Vagina (tissue), 2 donors: ENCODE measurements around the gene OPALIN.

Experiments
- POLR2A ChIP-seq, 2 donors: fragments of 450-650 bp; IDR thresholded peaks; one replicate each; pipeline ENCODE4 v1.6.1; 2017; ENCODE audit warnings: antibody characterized with exemption in 2 of 2, mild to moderate bottlenecking in 2 of 2, moderate library complexity in 2 of 2
- POLR2AphosphoS5 ChIP-seq, 2 donors: sonication (generic); formaldehyde crosslinking; IDR thresholded peaks; one replicate each; pipeline ENCODE4 v1.9.0; 2017; ENCODE audit warnings: antibody characterized with exemption in 2 of 2, mild to moderate bottlenecking in 2 of 2, low read depth in 1 of 2; ENCODE audit not compliant: insufficient read depth in 1 of 2
- TF ChIP-seq, protein P1 (sequence below), 3 experiments: fragments of 450-650 bp in 2 of 3; fragments of 200-600 bp in 1 of 3; sonication (generic) in 1 of 3; IDR thresholded peaks; one replicate each; pipeline ENCODE4 v1.5.1; 2017 to 2019; ENCODE audit warnings: antibody characterized with exemption in 3 of 3, mild to moderate bottlenecking in 2 of 3, moderate library complexity in 2 of 3

DNA sequence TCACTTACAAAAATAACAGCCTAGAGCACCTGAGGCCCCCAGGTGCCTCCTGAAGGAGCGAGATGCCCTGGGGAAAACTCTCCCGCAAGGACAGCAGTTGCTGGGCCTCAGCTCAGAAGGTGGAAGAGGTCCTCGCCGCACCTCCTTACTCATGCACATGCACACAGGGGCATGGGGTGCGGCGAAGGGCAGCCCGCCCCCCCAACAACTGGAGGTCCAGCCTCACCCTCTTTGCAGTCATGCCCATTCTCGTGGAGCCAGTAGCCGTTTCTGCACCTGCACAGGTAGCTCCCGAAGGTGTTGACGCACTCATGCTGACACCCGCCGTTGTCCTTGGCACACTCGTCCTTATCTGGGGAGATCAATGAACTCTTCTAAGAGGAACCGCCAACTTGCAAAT lies 19.9 kb upstream of the OPALIN start:
- TF ChIP-seq POLR2A (IDR thresholded peaks at IDR 0.05): no peak
- TF ChIP-seq, protein P1, sequence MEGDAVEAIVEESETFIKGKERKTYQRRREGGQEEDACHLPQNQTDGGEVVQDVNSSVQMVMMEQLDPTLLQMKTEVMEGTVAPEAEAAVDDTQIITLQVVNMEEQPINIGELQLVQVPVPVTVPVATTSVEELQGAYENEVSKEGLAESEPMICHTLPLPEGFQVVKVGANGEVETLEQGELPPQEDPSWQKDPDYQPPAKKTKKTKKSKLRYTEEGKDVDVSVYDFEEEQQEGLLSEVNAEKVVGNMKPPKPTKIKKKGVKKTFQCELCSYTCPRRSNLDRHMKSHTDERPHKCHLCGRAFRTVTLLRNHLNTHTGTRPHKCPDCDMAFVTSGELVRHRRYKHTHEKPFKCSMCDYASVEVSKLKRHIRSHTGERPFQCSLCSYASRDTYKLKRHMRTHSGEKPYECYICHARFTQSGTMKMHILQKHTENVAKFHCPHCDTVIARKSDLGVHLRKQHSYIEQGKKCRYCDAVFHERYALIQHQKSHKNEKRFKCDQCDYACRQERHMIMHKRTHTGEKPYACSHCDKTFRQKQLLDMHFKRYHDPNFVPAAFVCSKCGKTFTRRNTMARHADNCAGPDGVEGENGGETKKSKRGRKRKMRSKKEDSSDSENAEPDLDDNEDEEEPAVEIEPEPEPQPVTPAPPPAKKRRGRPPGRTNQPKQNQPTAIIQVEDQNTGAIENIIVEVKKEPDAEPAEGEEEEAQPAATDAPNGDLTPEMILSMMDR (IDR thresholded peaks at IDR 0.05): no peak
- no peak for TF ChIP-seq POLR2AphosphoS5 (IDR thresholded peaks at IDR 0.05; ENCODE audit: insufficient read depth in 1 of 2, low read depth in 1 of 2)
